ENCODE measurements around the gene CAMTA1. TPM values are rescaled to one million over a fixed set of nuclear protein-coding genes. Genes with fewer than 3 reads are reported as not detected.

The CAMTA1 gene
- total and polyA plus RNA-seq, 4 donors, result 78.7 to 438 (median 173) TPM

GRCh38 chr1:6775261-6776043 is 9.8 kb upstream of the CAMTA1 start:
- intact Hi-C loops (cut with DNase I), result no loop called here
- no peaks in the 10 kb centered on the region for H3K27me3 ChIP-seq (ENCODE audit: control insufficient read depth in 1 of 2, insufficient read depth in 2 of 2, low read length in 1 of 2)
- no peaks in the 10 kb centered on the region for H3K36me3 ChIP-seq (ENCODE audit: control insufficient read depth in 1 of 2, insufficient read depth in 2 of 2, low read length in 1 of 2)
- no peak overlapping the region for H3K27ac ChIP-seq (ENCODE audit: low read depth in 1 of 2, low read length in 2 of 2)
- WGBS, 2 donors, result 89 to 95% methylated on average over 8 of the region's 8 CpGs
- no peak for ATAC-seq (ENCODE audit: low FRiP score)
- H3K4me1 ChIP-seq (ENCODE audit: control insufficient read depth in 1 of 2, insufficient read depth in 2 of 2, low read length in 2 of 2), result no peaks in the 10 kb centered on the region
- H3K4me3 ChIP-seq (ENCODE audit: low read length in 2 of 2), result no peak overlapping the region
- peaks cover 2% of the 10 kb centered on the region for H3K9me3 ChIP-seq (ENCODE audit: control insufficient read depth, low read length)
- no peak for DNase-seq

- intact Hi-C loops (cut with DNase I), result no loop called here
- H3K9me3 ChIP-seq (ENCODE audit: control insufficient read depth, low read length), result peaks cover 2% of the 10 kb centered on the region
- no peak for ATAC-seq (ENCODE audit: low FRiP score)
- no peak for DNase-seq
- no peak overlapping the region for H3K4me3 ChIP-seq (ENCODE audit: low read length in 2 of 2)
- 84 to 90% methylated on average over 2 of the region's 2 CpGs for WGBS, 2 donors
- H3K27ac ChIP-seq (ENCODE audit: low read depth in 1 of 2, low read length in 2 of 2), result no peak overlapping the region
- H3K36me3 ChIP-seq (ENCODE audit: control insufficient read depth in 1 of 2, insufficient read depth in 2 of 2, low read length in 1 of 2), result no peaks in the 10 kb centered on the region
- no peaks in the 10 kb centered on the region for H3K4me1 ChIP-seq (ENCODE audit: control insufficient read depth in 1 of 2, insufficient read depth in 2 of 2, low read length in 2 of 2)
- no peaks in the 10 kb centered on the region for H3K27me3 ChIP-seq (ENCODE audit: control insufficient read depth in 1 of 2, insufficient read depth in 2 of 2, low read length in 1 of 2)
Measured at GRCh38 chr1:6776389-6776788, 8.9 kb upstream of the CAMTA1 start.

GRCh38 chr1:6776895-6777294 is 8.4 kb upstream of the CAMTA1 start:
- H3K27me3 ChIP-seq (ENCODE audit: control insufficient read depth in 1 of 2, insufficient read depth in 2 of 2, low read length in 1 of 2), result no peaks in the 10 kb centered on the region
- no peaks in the 10 kb centered on the region for H3K4me1 ChIP-seq (ENCODE audit: control insufficient read depth in 1 of 2, insufficient read depth in 2 of 2, low read length in 2 of 2)
- peaks cover 2% of the 10 kb centered on the region for H3K9me3 ChIP-seq (ENCODE audit: control insufficient read depth, low read length)
- DNase-seq, result no peak
- no peak for ATAC-seq (ENCODE audit: low FRiP score)
- no peak overlapping the region for H3K4me3 ChIP-seq (ENCODE audit: low read length in 2 of 2)
- intact Hi-C loops (cut with DNase I), result no loop called here
- H3K36me3 ChIP-seq (ENCODE audit: control insufficient read depth in 1 of 2, insufficient read depth in 2 of 2, low read length in 1 of 2), result no peaks in the 10 kb centered on the region
- no peak overlapping the region for H3K27ac ChIP-seq (ENCODE audit: low read depth in 1 of 2, low read length in 2 of 2)
- 87% methylated on average over 7 of the region's 7 CpGs for WGBS, 2 donors

DNA sequence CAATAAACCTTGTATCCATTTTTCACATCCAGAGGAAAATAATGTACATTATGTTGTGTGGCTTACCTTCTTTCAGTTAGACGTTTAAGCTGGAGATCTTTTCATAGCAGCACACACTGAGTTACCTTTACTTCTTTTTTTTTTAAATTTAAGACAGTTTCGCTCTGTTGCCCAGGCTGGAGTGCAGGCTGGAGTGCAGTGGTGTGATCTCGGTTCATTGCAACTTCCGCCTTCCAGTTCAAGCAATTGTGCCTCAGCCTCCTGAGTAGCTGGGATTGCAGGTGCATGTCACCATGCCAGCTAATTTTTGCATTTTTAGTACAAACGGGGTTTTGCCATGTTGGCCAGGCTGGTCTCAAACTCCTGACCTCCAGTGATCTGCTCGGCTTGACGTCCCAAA is 7.4 kb upstream of the CAMTA1 start:
- no peaks in the 10 kb centered on the region for H3K4me1 ChIP-seq (ENCODE audit: control insufficient read depth in 1 of 2, insufficient read depth in 2 of 2, low read length in 2 of 2)
- intact Hi-C loops (cut with DNase I), result no loop called here
- no peaks in the 10 kb centered on the region for H3K27me3 ChIP-seq (ENCODE audit: control insufficient read depth in 1 of 2, insufficient read depth in 2 of 2, low read length in 1 of 2)
- no peak overlapping the region for H3K27ac ChIP-seq (ENCODE audit: low read depth in 1 of 2, low read length in 2 of 2)
- no peaks in the 10 kb centered on the region for H3K36me3 ChIP-seq (ENCODE audit: control insufficient read depth in 1 of 2, insufficient read depth in 2 of 2, low read length in 1 of 2)
- ATAC-seq (ENCODE audit: low FRiP score) (no peak), DNase-seq (no peak)
- 81 to 85% methylated on average over 7 of the region's 7 CpGs for WGBS, 2 donors
- H3K9me3 ChIP-seq (ENCODE audit: control insufficient read depth, low read length), result peaks cover 2% of the 10 kb centered on the region
- no peak overlapping the region for H3K4me3 ChIP-seq (ENCODE audit: low read length in 2 of 2)

DNA sequence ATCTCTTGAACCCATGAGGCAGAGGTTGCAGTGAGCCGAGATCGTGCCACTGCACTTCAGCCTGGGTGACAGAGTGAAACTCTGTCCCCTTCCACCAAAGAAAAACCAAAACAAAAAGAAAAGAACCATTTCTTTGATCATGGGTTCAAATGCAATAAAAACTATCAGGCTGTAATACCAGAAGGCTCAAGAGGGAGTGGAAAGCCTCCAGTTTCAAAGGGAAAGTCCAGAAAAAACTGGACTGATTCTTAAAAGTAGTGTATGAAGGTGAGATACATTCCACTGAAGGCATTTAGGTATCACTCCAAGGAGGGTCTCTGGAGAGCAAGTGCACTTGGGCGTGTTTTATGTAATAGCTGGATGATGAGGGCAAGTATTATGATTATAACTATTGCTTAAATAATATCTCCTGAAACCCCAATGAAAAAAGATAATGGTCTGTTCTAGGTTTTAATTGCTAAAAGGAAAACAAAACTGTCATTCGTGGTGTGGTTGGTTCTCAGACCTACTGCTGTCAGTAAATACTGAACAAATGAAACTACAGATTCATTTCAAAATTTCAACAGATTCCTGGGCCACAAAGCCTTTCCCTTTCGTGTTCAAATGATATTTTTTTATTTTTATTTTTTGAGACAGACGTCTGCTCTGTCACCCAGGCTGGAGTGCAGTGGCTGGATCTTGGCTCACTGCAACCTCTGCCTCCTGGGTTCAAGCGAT is 6.0 kb upstream of the CAMTA1 start:
- Histone ChIP-seq H3K4me1 (ENCODE audit: control insufficient read depth in 1 of 2, insufficient read depth in 2 of 2, low read length in 2 of 2) (no peaks in the 10 kb centered on the region), H3K36me3 (ENCODE audit: control insufficient read depth in 1 of 2, insufficient read depth in 2 of 2, low read length in 1 of 2) (no peaks in the 10 kb centered on the region), H3K4me3 (ENCODE audit: low read length in 2 of 2) (no peak overlapping the region), H3K27me3 (ENCODE audit: control insufficient read depth in 1 of 2, insufficient read depth in 2 of 2, low read length in 1 of 2) (no peaks in the 10 kb centered on the region), H3K27ac (ENCODE audit: low read depth in 1 of 2, low read length in 2 of 2) (no peak overlapping the region), H3K9me3 (ENCODE audit: control insufficient read depth, low read length) (peaks cover 2% of the 10 kb centered on the region)
- DNase-seq (no peak), ATAC-seq (ENCODE audit: low FRiP score) (no peak)
- WGBS, 2 donors, result 86 to 88% methylated on average over 7 of the region's 7 CpGs
- intact Hi-C loops (cut with DNase I), result no loop called here

GRCh38 chr1:6782151-6782550 is 3.1 kb upstream of the CAMTA1 start:
- Histone ChIP-seq H3K4me1 (ENCODE audit: control insufficient read depth in 1 of 2, insufficient read depth in 2 of 2, low read length in 2 of 2) (peaks cover 0 to 1% of the 10 kb centered on the region in 2 donors), H3K9me3 (ENCODE audit: control insufficient read depth, low read length) (no peaks in the 10 kb centered on the region), H3K27me3 (ENCODE audit: control insufficient read depth in 1 of 2, insufficient read depth in 2 of 2, low read length in 1 of 2) (no peaks in the 10 kb centered on the region), H3K36me3 (ENCODE audit: control insufficient read depth in 1 of 2, insufficient read depth in 2 of 2, low read length in 1 of 2) (no peaks in the 10 kb centered on the region), H3K4me3 (ENCODE audit: low read length in 2 of 2) (no peak overlapping the region), H3K27ac (ENCODE audit: low read depth in 1 of 2, low read length in 2 of 2) (no peak overlapping the region)
- intact Hi-C loops (cut with DNase I), result loop anchor here (5.0 to 10.0 kb wide), 5 partner anchors 40 to 293 kb away; partner anchors contain the start of gene KLHL21 (in 1 of the 2)
- DNase-seq (no peak), ATAC-seq (ENCODE audit: low FRiP score) (no peak)
- WGBS, 2 donors, result 95% methylated on average over 6 of the region's 6 CpGs

DNA sequence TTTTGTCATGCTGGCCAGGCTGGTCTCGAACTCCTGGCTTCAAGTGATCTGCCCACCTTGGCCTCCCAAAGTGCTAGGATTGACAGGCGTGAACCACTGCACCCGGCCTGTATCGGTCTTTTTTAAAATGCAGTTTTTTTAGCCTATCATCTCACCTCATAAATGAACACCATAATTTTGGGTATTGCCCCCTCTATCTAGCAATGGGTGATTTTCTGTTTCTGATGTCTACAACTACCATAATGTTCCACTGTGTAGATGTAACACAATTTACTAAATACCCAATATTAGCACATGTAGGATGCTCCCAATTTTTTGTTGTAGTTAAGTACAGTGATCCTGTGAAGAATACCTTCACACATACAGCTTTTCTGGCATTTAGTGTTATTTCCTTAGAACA is 2.0 kb upstream of the CAMTA1 start:
- Histone ChIP-seq H3K4me3 (ENCODE audit: low read length in 2 of 2) (no peak overlapping the region), H3K27ac (ENCODE audit: low read depth in 1 of 2, low read length in 2 of 2) (no peak overlapping the region), H3K4me1 (ENCODE audit: control insufficient read depth in 1 of 2, insufficient read depth in 2 of 2, low read length in 2 of 2) (peaks cover 0 to 1% of the 10 kb centered on the region in 2 donors), H3K36me3 (ENCODE audit: control insufficient read depth in 1 of 2, insufficient read depth in 2 of 2, low read length in 1 of 2) (no peaks in the 10 kb centered on the region), H3K9me3 (ENCODE audit: control insufficient read depth, low read length) (no peaks in the 10 kb centered on the region), H3K27me3 (ENCODE audit: control insufficient read depth in 1 of 2, insufficient read depth in 2 of 2, low read length in 1 of 2) (no peaks in the 10 kb centered on the region)
- no peak for ATAC-seq (ENCODE audit: low FRiP score)
- intact Hi-C loops (cut with DNase I), result loop anchor here (5.0 to 10.0 kb wide), 5 partner anchors 41 to 292 kb away; partner anchors contain the start of gene KLHL21 (in 1 of the 2)
- DNase-seq, result no peak
- WGBS, 2 donors, result 89 to 94% methylated on average over 4 of the region's 4 CpGs

DNA sequence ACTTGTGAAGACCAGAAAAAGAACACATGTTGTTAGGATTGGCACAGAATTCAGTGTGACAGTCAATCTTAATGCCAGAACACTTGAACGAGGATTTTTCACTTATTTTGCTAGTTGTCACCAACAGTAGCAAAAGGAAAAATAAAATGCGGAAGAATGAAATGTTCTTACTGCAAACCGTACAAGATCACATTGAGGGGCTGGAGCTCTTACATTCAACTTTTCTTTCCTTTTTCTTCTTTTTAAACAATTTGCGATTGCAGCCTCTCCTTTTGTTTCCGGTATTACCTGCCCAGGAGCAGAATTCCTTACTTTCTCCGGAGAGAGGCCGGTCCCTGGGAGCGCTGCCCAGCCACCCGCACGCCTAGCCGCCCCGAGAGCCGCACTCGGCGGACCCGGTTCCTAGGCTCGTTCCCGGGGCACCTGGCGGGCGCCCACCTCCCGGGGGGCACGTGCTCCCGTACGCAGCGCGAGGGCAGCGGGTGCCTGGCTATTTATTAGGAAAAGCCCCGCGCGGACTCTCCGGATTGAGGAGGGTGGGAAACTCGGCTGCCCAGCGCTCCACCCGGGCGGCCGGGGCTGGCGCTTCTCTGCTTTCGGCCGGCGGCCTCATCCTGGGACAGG is 1.2 kb upstream of the CAMTA1 start:
- DNase-seq (no peak), ATAC-seq (ENCODE audit: low FRiP score) (peak; percentile 31)
- Histone ChIP-seq H3K27me3 (ENCODE audit: control insufficient read depth in 1 of 2, insufficient read depth in 2 of 2, low read length in 1 of 2) (no peaks in the 10 kb centered on the region), H3K9me3 (ENCODE audit: control insufficient read depth, low read length) (no peaks in the 10 kb centered on the region), H3K4me3 (ENCODE audit: low read length in 2 of 2) (peak overlapping the region; percentile 73 to 82), H3K27ac (ENCODE audit: low read depth in 1 of 2, low read length in 2 of 2) (peak overlapping the region; percentile 54 to 70), H3K4me1 (ENCODE audit: control insufficient read depth in 1 of 2, insufficient read depth in 2 of 2, low read length in 2 of 2) (peaks cover 0 to 1% of the 10 kb centered on the region in 2 donors), H3K36me3 (ENCODE audit: control insufficient read depth in 1 of 2, insufficient read depth in 2 of 2, low read length in 1 of 2) (no peaks in the 10 kb centered on the region)
- intact Hi-C loops (cut with DNase I), result loop anchor here (5.0 to 10.0 kb wide), 5 partner anchors 42 to 291 kb away; partner anchors contain the start of gene KLHL21 (in 1 of the 2)
- 0 to 1% methylated on average over 40 of the region's 40 CpGs for whole genome bisulfite sequencing, 2 donors
